PC-3 (cell line): ENCODE measurements around the gene ZNF793. TPM values are rescaled to one million over a fixed set of nuclear protein-coding genes. Genes with fewer than 3 reads are reported as not detected.

Experiments used
- ATAC-seq: fragments of 200-7000 bp; cut with Tn5 transposase; 2 replicates; pipeline ENCODE4 v1.9.1; 2020; ENCODE audit warnings: mild to moderate bottlenecking, moderate library complexity
- BruUV-seq: library from RNA; stranded (reverse); fragments of 400-500 nt; replicated peaks from 2 replicates; lab custom pipeline; 2021; lab: Mats Ljungman, UMichigan
- CTCF ChIA-PET: fragments of 300-600 bp; sonication (Branson Sonifier 250); formaldehyde crosslinking; loops from one replicate; lab custom pipeline; 2022; ENCODE audit warnings: antibody characterized with exemption; lab: Charles Lee
- POLR2A ChIA-PET: fragments of 300-600 bp; sonication (Branson Sonifier 250); formaldehyde crosslinking; loops from one replicate; lab custom pipeline; 2022; ENCODE audit warnings: antibody characterized with exemption; ENCODE audit not compliant: unreplicated experiment; lab: Charles Lee
- DNase-seq: peaks from one replicate; pipeline ENCODE4 v3.0.0-alpha.2; 2015
- H2AFZ ChIP-seq: fragments of 300-600 bp; sonication (generic); 2 replicates; pipeline ENCODE4 v1.6.0; 2016; ENCODE audit warnings: antibody characterized with exemption, low read length
- H3F3A ChIP-seq: fragments of 300-600 bp; sonication (generic); one replicate; pipeline ENCODE4 v1.6.0; 2017; ENCODE audit warnings: antibody characterized with exemption, low read length, control low read depth, mild to moderate bottlenecking; ENCODE audit not compliant: unreplicated experiment
- H3K27ac ChIP-seq: fragments of 300-600 bp; sonication (generic); 2 replicates; pipeline ENCODE4 v1.5.1; 2016; ENCODE audit warnings: mild to moderate bottlenecking, low read length
- H3K27me3 ChIP-seq: fragments of 300-600 bp; sonication (generic); 2 replicates; pipeline ENCODE4 v1.6.1; 2016; ENCODE audit warnings: low read length, mixed read lengths
- H3K36me3 ChIP-seq: fragments of 300-600 bp; sonication (generic); 2 replicates; pipeline ENCODE4 v1.6.1; 2016; ENCODE audit warnings: low read depth, mixed run types, low read length, mixed read lengths
- H3K4me1 ChIP-seq: fragments of 300-600 bp; sonication (generic); 2 replicates; pipeline ENCODE4 v1.5.1; 2016; ENCODE audit warnings: low read length; ENCODE audit not compliant: insufficient read depth
- H3K4me2 ChIP-seq: fragments of 300-600 bp; sonication (generic); 2 replicates; pipeline ENCODE4 v1.6.0; 2016; ENCODE audit warnings: low read length
- H3K4me3 ChIP-seq: fragments of 300-600 bp; sonication (generic); 2 replicates; pipeline ENCODE4 v1.5.1; 2016; ENCODE audit warnings: mild to moderate bottlenecking, low read length, mixed read lengths
- H3K79me2 ChIP-seq: fragments of 300-600 bp; sonication (generic); 2 replicates; pipeline ENCODE4 v1.6.1; 2017; ENCODE audit warnings: low read length, mixed read lengths
- H3K9ac ChIP-seq: fragments of 300-600 bp; sonication (generic); 2 replicates; pipeline ENCODE4 v1.6.0; 2016; ENCODE audit warnings: mild to moderate bottlenecking, low read length
- H3K9me2 ChIP-seq: fragments of 300-600 bp; sonication (generic); replicated peaks from 2 replicates; pipeline ENCODE4 v1.6.1; 2016; ENCODE audit warnings: mixed run types, low read length, mixed read lengths
- H3K9me3 ChIP-seq: fragments of 300-600 bp; sonication (generic); 2 replicates; pipeline ENCODE4 v1.6.1; 2016; ENCODE audit warnings: low read length, mixed read lengths
- H4K20me1 ChIP-seq: fragments of 300-600 bp; sonication (generic); 2 replicates; pipeline ENCODE4 v1.6.1; 2016; ENCODE audit warnings: low read length, mixed read lengths
- CTCF ChIP-seq: fragments of 300-600 bp; sonication (generic); conservative IDR thresholded peaks from 2 replicates; pipeline ENCODE4 v1.5.1; 2017; ENCODE audit warnings: antibody characterized with exemption, low read depth, mild to moderate bottlenecking, low read length
- EZH2 ChIP-seq: fragments of 300-600 bp; sonication (generic); IDR thresholded peaks from one replicate; pipeline ENCODE4 v1.6.1; 2017; ENCODE audit warnings: antibody characterized with exemption, mild to moderate bottlenecking, low read length; ENCODE audit not compliant: unreplicated experiment
- EZH2phosphoT487 ChIP-seq: fragments of 300-600 bp; sonication (generic); IDR thresholded peaks from 2 replicates; pipeline ENCODE4 v1.6.1; 2018; ENCODE audit warnings: mild to moderate bottlenecking, antibody characterized with exemption, low read length, borderline replicate concordance
- intact Hi-C: fragments of 100-400 bp; cut with micrococcal nuclease; formaldehyde crosslinking; loops from 2 replicates; pipeline ENCODE4 v1.9.0; 2023
- total RNA-seq: library from RNA; depleted of rRNA; stranded (reverse); fragments of >200 nt; gene quantifications from 2 replicates; pipeline ENCODE4 v1.2.3, GENCODE V29; 2014

Gene ZNF793
- total RNA-seq, 1 experiment from 2014 or later: not detected

GRCh38 chr19:37513397-37513796 is 6.7 kb downstream of the ZNF793 start:
- no peak overlapping the region for H3K4me2 ChIP-seq
- BruUV-seq: no TSS peak
- no peaks in the 10 kb centered on the region for H3F3A ChIP-seq
- no peaks in the 10 kb centered on the region for H3K4me1 ChIP-seq
- H2AFZ ChIP-seq: no peak overlapping the region
- no peaks in the 10 kb centered on the region for H4K20me1 ChIP-seq
- TF ChIP-seq EZH2phosphoT487: no peak
- no peak for TF ChIP-seq CTCF
- TF ChIP-seq EZH2: no peak
- H3K9me2 ChIP-seq: no peaks in the 10 kb centered on the region
- H3K9me3 ChIP-seq: peaks cover 6% of the 10 kb centered on the region; the same call in 1 of the 2 replicates
- no peak overlapping the region for H3K27ac ChIP-seq
- intact Hi-C loops: no loop called here
- no peaks in the 10 kb centered on the region for H3K36me3 ChIP-seq
- ATAC-seq (no peak), DNase-seq (no peak)
- POLR2A ChIA-PET: no interaction called here
- H3K79me2 ChIP-seq: no peaks in the 10 kb centered on the region
- H3K9ac ChIP-seq: no peak overlapping the region
- no peak overlapping the region for H3K4me3 ChIP-seq
- CTCF ChIA-PET: no interaction called here
- no peaks in the 10 kb centered on the region for H3K27me3 ChIP-seq

GRCh38 chr19:37519890-37520289 is 13.2 kb downstream of the ZNF793 start:
- no peaks in the 10 kb centered on the region for H4K20me1 ChIP-seq
- no peaks in the 10 kb centered on the region for H3K36me3 ChIP-seq
- no peaks in the 10 kb centered on the region for H3F3A ChIP-seq
- no peak overlapping the region for H3K4me2 ChIP-seq
- no peaks in the 10 kb centered on the region for H3K79me2 ChIP-seq
- intact Hi-C loops: no loop called here
- no peak overlapping the region for H3K27ac ChIP-seq
- no peak overlapping the region for H2AFZ ChIP-seq
- H3K4me1 ChIP-seq: no peaks in the 10 kb centered on the region
- 0 out of 2 replicates have a peak, but pooled peaks cover 3% of the 10 kb centered on the region for H3K9me3 ChIP-seq
- ChIA-PET CTCF (no interaction called here), POLR2A (no interaction called here)
- no TSS peak for BruUV-seq
- ATAC-seq (no peak), DNase-seq (peak; percentile 3)
- TF ChIP-seq EZH2phosphoT487: no peak
- TF ChIP-seq EZH2: no peak
- no peak for TF ChIP-seq CTCF
- H3K4me3 ChIP-seq: no peak overlapping the region
- H3K27me3 ChIP-seq: no peaks in the 10 kb centered on the region
- no peak overlapping the region for H3K9ac ChIP-seq
- no peaks in the 10 kb centered on the region for H3K9me2 ChIP-seq

GRCh38 chr19:37537391-37537947 is 30.7 kb downstream of the ZNF793 start:
- H3K9me2 ChIP-seq: no peaks in the 10 kb centered on the region
- no peaks in the 10 kb centered on the region for H3K27me3 ChIP-seq
- H3K36me3 ChIP-seq: no peaks in the 10 kb centered on the region; the same call in 1 of the 2 replicates
- no TSS peak for BruUV-seq
- 0 out of 2 replicates have a peak, but pooled peaks cover 17% of the 10 kb centered on the region for H3K9me3 ChIP-seq
- DNase-seq: no peak
- no peak overlapping the region for H3K9ac ChIP-seq
- H3K27ac ChIP-seq: no peak overlapping the region
- no peaks in the 10 kb centered on the region for H3F3A ChIP-seq
- no peak for ATAC-seq
- CTCF ChIA-PET: no interaction called here
- H4K20me1 ChIP-seq: no peaks in the 10 kb centered on the region
- H3K4me2 ChIP-seq: no peak overlapping the region
- no peaks in the 10 kb centered on the region for H3K4me1 ChIP-seq
- H3K4me3 ChIP-seq: no peak overlapping the region
- POLR2A ChIA-PET: no interaction called here
- intact Hi-C loops: no loop called here
- TF ChIP-seq EZH2 (no peak), EZH2phosphoT487 (no peak), CTCF (no peak)
- H3K79me2 ChIP-seq: no peaks in the 10 kb centered on the region
- no peak overlapping the region for H2AFZ ChIP-seq
